Immature natural killer cell (primary cell): ENCODE measurements around the gene ABHD2. TPM values are rescaled to one million over a fixed set of nuclear protein-coding genes. Genes with fewer than 3 reads are reported as not detected.
A peak's percentile ranks its signal among the peaks of the same experiment; 100 is the strongest.
"Not testable (repeated sequence)": the region's sequence is repeated elsewhere in the genome, so short reads cannot be mapped to it uniquely, and the experiment has no call there.

Source experiments
- DNase-seq, 3 donors: peaks; one replicate each; pipeline ENCODE4 v3.0.0; 2022; ENCODE audit warnings: mixed read lengths in 1 of 3
- H3K27ac Mint-ChIP-seq, 6 donors: one replicate each; pipeline ENCODE4 v1.8.0; 2020; ENCODE audit warnings: mixed read lengths in 6 of 6, mild to moderate bottlenecking in 5 of 6, inconsistent platforms in 4 of 6, moderate library complexity in 3 of 6
- H3K27me3 Mint-ChIP-seq, 3 donors: one replicate each; pipeline ENCODE4 v1.8.0; 2020 to 2021; ENCODE audit warnings: low read depth in 3 of 3, mild to moderate bottlenecking in 3 of 3, mixed read lengths in 3 of 3, moderate library complexity in 3 of 3, inconsistent platforms in 1 of 3
- H3K36me3 Mint-ChIP-seq, 3 donors: one replicate each; pipeline ENCODE4 v1.8.0; 2020; ENCODE audit warnings: mixed read lengths in 3 of 3, inconsistent platforms in 2 of 3, mild to moderate bottlenecking in 2 of 3
- H3K4me1 Mint-ChIP-seq, 2 donors: one replicate each; pipeline ENCODE4 v1.8.0; 2020; ENCODE audit warnings: inconsistent platforms in 2 of 2, mild to moderate bottlenecking in 2 of 2, mixed read lengths in 2 of 2, moderate library complexity in 1 of 2
- H3K4me3 Mint-ChIP-seq, 5 donors: one replicate each; pipeline ENCODE4 v1.8.0; 2020; ENCODE audit warnings: mild to moderate bottlenecking in 5 of 5, mixed read lengths in 5 of 5, inconsistent platforms in 3 of 5, moderate library complexity in 3 of 5
- H3K9me3 Mint-ChIP-seq, 6 donors: one replicate each; pipeline ENCODE4 v1.8.0; 2020; ENCODE audit warnings: mild to moderate bottlenecking in 6 of 6, mixed read lengths in 6 of 6, inconsistent platforms in 4 of 6, moderate library complexity in 3 of 6
- polyA plus RNA-seq, 3 donors: library from polyadenylated mRNA; unstranded; fragments of 300-500 nt; fragmentation: Illumina TruSeq; gene quantifications; one replicate each; pipeline ENCODE4 v1.2.3, GENCODE V29; 2021

The ABHD2 gene
- polyA plus RNA-seq, 3 donors from 2014 or later, result 26.9 to 70.6 (median 33.1) TPM

DNA sequence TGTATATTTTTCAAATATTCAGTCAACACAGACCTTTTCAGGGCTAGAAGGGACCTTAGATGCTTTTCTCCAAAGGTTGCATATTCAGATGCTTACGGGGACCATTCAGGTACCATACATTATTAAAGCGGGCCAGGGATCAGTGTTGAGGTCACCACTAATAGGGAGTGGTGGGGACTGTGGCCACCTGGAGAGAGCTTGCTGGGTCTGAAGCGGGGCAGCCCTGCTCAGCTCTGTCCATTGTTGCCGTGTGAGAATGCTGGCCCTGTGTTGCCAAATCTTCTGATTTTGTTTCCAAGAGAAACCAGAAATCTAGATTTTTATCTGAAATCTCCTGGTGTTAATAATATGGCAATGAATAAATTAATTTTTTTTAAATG, 23.7 kb downstream of the ABHD2 start:
- peaks cover 8 to 31% (median 24%) of the 10 kb centered on the region in 3 donors for H3K36me3 Mint-ChIP-seq
- H3K9me3 Mint-ChIP-seq, result no peaks in the 10 kb centered on the region
- peak overlapping the region in 1 of 5 donors; percentile 53 for H3K4me3 Mint-ChIP-seq
- peak overlapping the region in 5 of 6 donors; percentile 67 to 90 (median 82) for H3K27ac Mint-ChIP-seq
- peaks cover 58 to 92% of the 10 kb centered on the region in 2 donors for H3K4me1 Mint-ChIP-seq
- DNase-seq, result no peak
- H3K27me3 Mint-ChIP-seq, result peaks cover 0 to 2% (median 1%) of the 10 kb centered on the region in 3 donors

- H3K9me3 Mint-ChIP-seq, result no peaks in the 10 kb centered on the region
- H3K27ac Mint-ChIP-seq, result peak overlapping the region; percentile 67 to 90 (median 86)
- peaks cover 52 to 89% of the 10 kb centered on the region in 2 donors for H3K4me1 Mint-ChIP-seq
- DNase-seq, result peak; percentile 47 to 50 (median 47)
- peaks cover 9 to 33% (median 26%) of the 10 kb centered on the region in 3 donors for H3K36me3 Mint-ChIP-seq
- peaks cover 0 to 2% (median 1%) of the 10 kb centered on the region in 3 donors for H3K27me3 Mint-ChIP-seq
- peak overlapping the region; percentile 48 to 57 (median 53) for H3K4me3 Mint-ChIP-seq
Observed at GRCh38 chr15:89112341-89112971, 24.2 kb downstream of the ABHD2 start.

DNA sequence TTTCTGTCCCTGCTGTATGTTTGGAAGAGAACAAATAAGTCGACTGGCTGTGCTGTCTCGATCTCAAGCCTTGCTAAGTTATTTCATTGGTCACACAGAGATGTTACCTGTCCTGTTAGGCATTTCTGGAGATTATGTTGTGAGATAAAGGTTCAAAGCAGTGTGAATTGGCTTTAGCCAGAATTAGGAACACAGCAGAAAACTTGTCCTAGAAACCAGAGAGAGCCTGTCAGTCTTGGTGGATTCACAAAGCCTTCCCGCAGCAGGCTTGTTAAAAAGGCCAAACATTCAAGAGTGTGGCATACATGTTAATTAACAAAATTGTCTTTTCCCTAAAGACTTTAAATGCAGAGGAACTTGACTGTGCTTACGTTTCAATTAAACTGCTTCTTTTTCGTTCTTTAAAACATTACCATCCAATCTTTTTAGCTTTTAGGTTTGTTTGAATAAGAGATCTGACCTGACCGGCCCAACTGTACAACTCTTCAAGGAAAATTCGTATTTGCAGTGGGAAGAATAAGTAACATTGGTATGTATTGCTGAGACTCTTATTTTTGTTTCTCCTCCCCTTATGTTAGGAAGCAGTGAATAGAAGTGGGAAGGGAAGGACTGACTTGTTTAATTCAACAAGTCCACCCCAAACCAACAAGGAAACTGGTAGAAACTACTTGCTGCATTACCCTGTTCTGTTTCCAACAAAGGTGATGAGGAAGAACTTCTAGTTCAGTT, 25.2 kb downstream of the ABHD2 start:
- DNase-seq, result no peak
- Mint-ChIP-seq H3K36me3 (peaks cover 13 to 36% (median 30%) of the 10 kb centered on the region in 3 donors), H3K4me3 (peak overlapping the region in 2 of 5 donors; percentile 1 to 43)

DNA sequence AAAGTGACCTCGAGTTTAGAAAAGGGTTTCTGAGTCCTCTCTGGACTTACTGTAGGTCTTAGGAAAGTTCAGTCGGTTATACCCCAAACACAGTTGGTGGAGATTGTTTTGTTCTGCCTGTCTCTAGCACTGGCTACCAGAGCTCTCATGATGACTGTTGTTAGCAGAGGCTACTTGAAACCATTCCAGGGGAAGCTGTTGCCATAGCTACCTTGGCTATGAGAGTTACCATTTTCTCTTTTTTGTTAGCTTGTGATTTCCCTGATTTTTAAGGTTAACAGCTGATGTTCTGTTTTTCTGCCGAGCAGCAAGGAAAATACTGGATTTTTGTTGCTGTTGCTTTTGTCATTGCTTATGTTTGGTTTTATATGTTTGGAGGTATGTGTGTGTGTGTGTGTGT, 26.7 kb downstream of the ABHD2 start:
- Mint-ChIP-seq H3K36me3 (peaks cover 20 to 50% (median 40%) of the 10 kb centered on the region in 3 donors), H3K27me3 (peaks cover 0 to 2% (median 1%) of the 10 kb centered on the region in 3 donors), H3K9me3 (no peaks in the 10 kb centered on the region), H3K27ac (peak overlapping the region; percentile 2 to 82 (median 62)), H3K4me1 (peaks cover 34 to 81% of the 10 kb centered on the region in 2 donors), H3K4me3 (no peak overlapping the region)
- no peak for DNase-seq

More for the DNA sequence above, 25.2 kb downstream of the ABHD2 start:
- H3K27ac Mint-ChIP-seq, result peak overlapping the region; percentile 67 to 90 (median 86)
- no peaks in the 10 kb centered on the region for H3K9me3 Mint-ChIP-seq
- H3K4me1 Mint-ChIP-seq, result peaks cover 43 to 83% of the 10 kb centered on the region in 2 donors
- peaks cover 0 to 2% (median 1%) of the 10 kb centered on the region in 3 donors for H3K27me3 Mint-ChIP-seq

- Mint-ChIP-seq H3K4me1 (peaks cover 29 to 80% of the 10 kb centered on the region in 2 donors), H3K27me3 (peaks cover 0 to 2% (median 1%) of the 10 kb centered on the region in 3 donors), H3K27ac (peak overlapping the region in 4 of 6 donors; percentile 52 to 82 (median 72)), H3K9me3 (no peaks in the 10 kb centered on the region), H3K4me3 (no peak overlapping the region), H3K36me3 (peaks cover 20 to 51% (median 41%) of the 10 kb centered on the region in 3 donors)
- no peak for DNase-seq
Observed at GRCh38 chr15:89115547-89115946, 27.3 kb downstream of the ABHD2 start.

DNA sequence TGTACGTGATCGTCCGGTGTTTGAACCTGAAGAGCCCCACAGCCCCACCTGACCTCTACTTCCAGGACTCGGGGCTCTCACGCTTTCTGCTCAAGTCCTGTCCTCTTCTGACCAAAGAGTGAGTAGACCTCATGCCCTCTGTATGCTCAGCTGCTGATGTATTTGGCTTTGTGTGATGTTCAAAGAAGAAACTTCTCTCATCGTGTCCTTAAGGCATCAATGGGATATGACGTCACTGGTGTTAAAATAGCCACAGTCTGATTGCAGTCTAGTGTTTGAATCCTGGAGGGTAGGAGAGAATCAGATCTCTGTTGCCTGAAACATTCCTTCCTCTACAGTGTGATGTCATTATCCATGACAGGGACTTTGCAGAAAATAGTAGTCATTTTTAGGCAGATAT, 28.1 kb downstream of the ABHD2 start:
- peaks cover 0 to 2% (median 1%) of the 10 kb centered on the region in 3 donors for H3K27me3 Mint-ChIP-seq
- no peaks in the 10 kb centered on the region for H3K9me3 Mint-ChIP-seq
- no peak overlapping the region for H3K4me3 Mint-ChIP-seq
- peak overlapping the region in 2 of 6 donors; percentile 53 to 56 for H3K27ac Mint-ChIP-seq
- no peak for DNase-seq
- H3K4me1 Mint-ChIP-seq, result peaks cover 28 to 80% of the 10 kb centered on the region in 2 donors
- H3K36me3 Mint-ChIP-seq, result peaks cover 27 to 60% (median 49%) of the 10 kb centered on the region in 3 donors

DNA sequence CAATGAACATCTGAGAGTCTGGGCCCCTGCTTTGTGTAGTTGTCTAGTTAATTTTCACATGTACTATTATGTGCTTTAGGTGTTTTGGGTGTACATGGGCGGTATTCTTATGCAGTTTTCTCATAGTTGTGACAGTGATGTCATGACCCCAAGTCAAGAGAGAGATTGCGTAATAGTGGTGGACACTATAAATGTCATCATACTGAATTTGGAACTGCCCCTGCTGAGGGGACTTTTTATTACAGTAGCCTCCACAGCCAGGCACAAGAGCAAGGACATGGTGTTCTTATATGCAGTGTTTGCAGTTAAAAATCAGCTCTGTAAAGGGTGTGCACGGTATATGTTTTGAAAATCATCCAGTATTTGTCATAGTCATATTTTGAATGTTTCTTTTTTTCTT, 29.5 kb downstream of the ABHD2 start:
- DNase-seq, result no peak
- H3K4me1 Mint-ChIP-seq, result peaks cover 18 to 68% of the 10 kb centered on the region in 2 donors
- H3K4me3 Mint-ChIP-seq, result no peak overlapping the region
- H3K9me3 Mint-ChIP-seq, result no peaks in the 10 kb centered on the region
- peaks cover 34 to 68% (median 52%) of the 10 kb centered on the region in 3 donors for H3K36me3 Mint-ChIP-seq
- no peaks in the 10 kb centered on the region for H3K27me3 Mint-ChIP-seq
- H3K27ac Mint-ChIP-seq, result peak overlapping the region in 3 of 6 donors; percentile 10 to 34 (median 34)

GRCh38 chr15:89118481-89118989, 30.3 kb downstream of the ABHD2 start:
- Mint-ChIP-seq H3K27ac (peak overlapping the region in 5 of 6 donors; percentile 3 to 54 (median 30)), H3K36me3 (peaks cover 37 to 68% (median 52%) of the 10 kb centered on the region in 3 donors), H3K9me3 (no peaks in the 10 kb centered on the region), H3K4me3 (no peak overlapping the region), H3K27me3 (no peaks in the 10 kb centered on the region), H3K4me1 (peaks cover 10 to 61% of the 10 kb centered on the region in 2 donors)
- DNase-seq, result no peak

- Mint-ChIP-seq H3K4me1 (peaks cover 5 to 60% of the 10 kb centered on the region in 2 donors), H3K27ac (peak overlapping the region in 5 of 6 donors; percentile 8 to 54 (median 18)), H3K27me3 (no peaks in the 10 kb centered on the region), H3K36me3 (peaks cover 46 to 68% (median 50%) of the 10 kb centered on the region in 3 donors), H3K4me3 (no peak overlapping the region), H3K9me3 (no peaks in the 10 kb centered on the region)
- DNase-seq, result no peak
Observed at GRCh38 chr15:89119489-89120478, 31.5 kb downstream of the ABHD2 start.

DNA sequence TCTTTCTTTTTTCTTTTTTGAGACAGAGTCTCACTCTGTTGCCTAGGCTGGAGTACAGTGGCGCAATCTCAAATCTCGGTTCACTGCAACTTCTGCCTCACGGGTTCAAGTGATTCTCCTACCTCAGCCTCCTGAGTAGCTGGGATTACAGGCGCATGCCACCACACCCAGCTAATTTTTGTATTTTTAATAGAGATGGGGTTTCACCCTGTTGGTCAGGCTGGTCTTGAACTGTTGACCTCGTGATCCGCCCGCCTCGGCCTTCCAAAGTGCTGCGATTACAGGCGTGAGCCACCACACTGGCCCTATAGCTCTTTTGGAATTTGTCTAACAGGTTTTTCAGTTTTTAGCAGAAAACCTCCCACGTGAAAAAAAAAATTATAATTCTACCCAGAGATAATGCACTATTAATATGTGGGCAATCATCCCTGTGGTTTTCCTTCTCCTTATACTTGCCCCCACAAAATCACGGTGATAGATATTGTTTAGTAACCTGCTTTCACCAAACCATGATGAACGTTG, 32.3 kb downstream of the ABHD2 start:
- H3K36me3 Mint-ChIP-seq, result peaks cover 45 to 62% (median 49%) of the 10 kb centered on the region in 3 donors
- DNase-seq, H3K9me3 Mint-ChIP-seq, H3K27me3 Mint-ChIP-seq, H3K4me3 Mint-ChIP-seq: not testable (repeated sequence)
- H3K27ac Mint-ChIP-seq, result peak overlapping the region in 3 of 6 donors; percentile 12 to 46 (median 25)
- H3K4me1 Mint-ChIP-seq, result peaks cover 2 to 55% of the 10 kb centered on the region in 2 donors

DNA sequence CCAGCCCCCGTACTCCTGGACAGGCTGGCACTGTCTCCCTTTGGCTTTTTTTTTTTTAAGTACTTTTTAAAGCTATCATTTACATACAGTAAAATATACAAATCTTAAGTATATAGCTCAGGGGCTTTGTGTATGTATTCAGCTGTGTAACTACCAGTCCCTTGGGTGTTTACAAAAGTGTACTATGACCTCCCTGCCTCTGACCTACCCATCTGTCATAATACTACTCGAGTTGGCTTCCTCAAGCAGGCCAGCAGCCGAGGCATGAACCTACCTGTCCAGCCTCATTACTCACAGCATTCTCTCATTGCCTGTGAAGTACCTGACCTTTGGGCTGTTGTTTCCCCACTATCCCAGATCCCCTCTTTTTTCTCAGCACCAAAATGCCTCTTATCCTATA, 33.2 kb downstream of the ABHD2 start:
- no peak for DNase-seq
- Mint-ChIP-seq H3K4me1 (peaks cover 2 to 55% of the 10 kb centered on the region in 2 donors), H3K36me3 (peaks cover 49 to 65% (median 54%) of the 10 kb centered on the region in 3 donors), H3K9me3 (no peaks in the 10 kb centered on the region), H3K27ac (peak overlapping the region; percentile 28 to 80 (median 60)), H3K27me3 (no peaks in the 10 kb centered on the region), H3K4me3 (no peak overlapping the region)

- DNase-seq, result no peak
- peaks cover 41 to 59% (median 50%) of the 10 kb centered on the region in 3 donors for H3K36me3 Mint-ChIP-seq
- H3K4me3 Mint-ChIP-seq, result no peak overlapping the region
- H3K4me1 Mint-ChIP-seq, result peaks cover 5 to 48% of the 10 kb centered on the region in 2 donors
- H3K9me3 Mint-ChIP-seq, result no peaks in the 10 kb centered on the region
- peak overlapping the region in 5 of 6 donors; percentile 34 to 86 (median 77) for H3K27ac Mint-ChIP-seq
- H3K27me3 Mint-ChIP-seq, result no peaks in the 10 kb centered on the region
Observed at GRCh38 chr15:89122505-89123180, 34.4 kb downstream of the ABHD2 start.
